ENCODE measurements around the gene GALNT17. TPM values are rescaled to one million over a fixed set of nuclear protein-coding genes. Genes with fewer than 3 reads are reported as not detected.
"Not testable (repeated sequence)": the region's sequence is repeated elsewhere in the genome, so short reads cannot be mapped to it uniquely, and the experiment has no call there.

Gene GALNT17
- total RNA-seq, 1 donor, result not detected

- no peak for DNase-seq (ENCODE audit: low read depth in 2 of 3, low spot score in 2 of 3)
Observed at GRCh38 chr7:71541707-71542353, 409.9 kb downstream of the GALNT17 start.

DNA sequence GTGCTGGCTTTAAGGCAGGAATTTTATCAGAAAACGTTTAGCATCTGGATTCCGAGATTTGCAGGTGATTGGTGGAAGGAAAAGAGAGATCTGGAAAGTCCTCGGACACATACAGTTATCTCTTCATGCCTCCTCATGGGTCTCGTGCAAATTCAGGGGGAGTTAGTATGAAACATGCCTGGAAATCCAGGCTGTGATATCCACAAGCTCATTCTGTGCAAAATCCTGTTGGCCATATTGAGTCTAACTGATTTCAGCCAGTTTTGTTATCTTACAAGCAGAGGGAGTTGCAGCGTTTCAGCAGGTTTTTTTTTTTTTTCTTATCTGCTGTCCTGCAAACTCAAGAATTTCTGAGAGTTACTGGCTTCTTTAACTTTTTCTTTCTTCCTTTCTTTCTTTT lies 411.5 kb downstream of the GALNT17 start:
- no peak for DNase-seq (ENCODE audit: low read depth in 2 of 3, low spot score in 2 of 3)

- no peak for DNase-seq (ENCODE audit: low read depth in 2 of 3, low spot score in 2 of 3)
Observed at GRCh38 chr7:71544816-71545215, 412.9 kb downstream of the GALNT17 start.

- no peak for DNase-seq (ENCODE audit: low read depth in 2 of 3, low spot score in 2 of 3)
Observed at GRCh38 chr7:71547426-71547825, 415.5 kb downstream of the GALNT17 start.

- DNase-seq (ENCODE audit: low read depth in 2 of 3, low spot score in 2 of 3), result no peak
Observed at GRCh38 chr7:71548746-71549145, 416.8 kb downstream of the GALNT17 start.

DNA sequence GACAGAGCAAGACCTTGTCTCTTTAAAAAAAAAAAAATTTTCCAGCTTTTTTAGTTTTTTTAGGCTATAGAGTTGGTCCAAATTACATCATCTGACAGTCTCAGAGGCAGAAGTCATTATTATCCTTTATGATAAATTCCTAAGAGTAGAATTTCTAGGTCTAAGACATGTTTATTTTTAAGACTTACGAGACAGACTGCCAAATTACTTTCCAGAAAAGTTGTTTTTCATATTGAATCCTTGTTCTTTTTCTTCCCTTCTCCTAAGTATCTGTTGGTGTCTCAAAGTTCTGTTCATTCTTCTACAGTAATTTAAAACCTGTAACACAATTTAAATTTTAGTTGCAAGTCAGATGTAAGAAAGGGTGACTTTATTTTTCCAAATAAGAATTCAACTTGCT lies 421.4 kb downstream of the GALNT17 start:
- no peak for DNase-seq (ENCODE audit: low read depth in 2 of 3, low spot score in 2 of 3)

GRCh38 chr7:71555758-71556157 lies 423.8 kb downstream of the GALNT17 start:
- no peak for DNase-seq (ENCODE audit: low read depth in 2 of 3, low spot score in 2 of 3)

DNA sequence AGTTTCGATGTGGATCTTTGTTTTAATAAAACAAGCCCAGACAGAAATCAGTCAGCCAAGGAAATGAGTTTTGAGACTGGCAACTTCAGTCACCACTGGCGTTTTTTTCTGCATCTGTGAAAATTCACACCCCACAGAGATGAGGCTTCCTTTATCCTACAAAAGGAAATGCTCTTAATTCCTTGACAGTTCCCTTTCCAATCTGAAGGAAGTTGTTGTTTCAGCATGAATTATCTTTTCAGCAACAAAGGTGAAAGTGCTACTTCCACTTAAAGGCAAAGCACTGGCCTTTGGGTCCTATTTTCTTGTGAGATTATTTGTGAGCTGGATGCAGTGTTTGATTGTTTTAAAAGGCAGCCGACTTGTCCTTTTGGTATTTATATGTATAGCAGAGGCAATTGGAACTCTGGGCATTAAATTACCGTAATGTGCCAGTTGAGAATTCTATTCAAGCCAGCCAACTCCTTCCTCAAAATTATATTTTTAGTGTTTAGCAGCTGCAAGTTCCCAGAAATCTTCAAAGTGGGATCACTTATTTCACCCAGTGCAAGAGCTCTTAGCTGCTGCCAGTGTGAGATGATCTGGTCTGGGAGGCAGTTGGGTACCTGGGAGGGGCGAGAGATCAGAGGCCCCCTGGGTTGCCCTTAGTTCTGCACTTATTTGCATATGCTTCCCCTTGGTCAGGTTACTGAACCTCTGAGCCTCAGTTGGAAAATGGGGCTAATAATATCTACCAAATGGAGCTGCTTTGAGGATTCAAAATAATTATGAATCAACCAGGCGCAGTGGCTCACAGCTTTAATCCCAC lies 427.1 kb downstream of the GALNT17 start:
- DNase-seq (ENCODE audit: low read depth in 2 of 3, low spot score in 2 of 3), result no peak

DNA sequence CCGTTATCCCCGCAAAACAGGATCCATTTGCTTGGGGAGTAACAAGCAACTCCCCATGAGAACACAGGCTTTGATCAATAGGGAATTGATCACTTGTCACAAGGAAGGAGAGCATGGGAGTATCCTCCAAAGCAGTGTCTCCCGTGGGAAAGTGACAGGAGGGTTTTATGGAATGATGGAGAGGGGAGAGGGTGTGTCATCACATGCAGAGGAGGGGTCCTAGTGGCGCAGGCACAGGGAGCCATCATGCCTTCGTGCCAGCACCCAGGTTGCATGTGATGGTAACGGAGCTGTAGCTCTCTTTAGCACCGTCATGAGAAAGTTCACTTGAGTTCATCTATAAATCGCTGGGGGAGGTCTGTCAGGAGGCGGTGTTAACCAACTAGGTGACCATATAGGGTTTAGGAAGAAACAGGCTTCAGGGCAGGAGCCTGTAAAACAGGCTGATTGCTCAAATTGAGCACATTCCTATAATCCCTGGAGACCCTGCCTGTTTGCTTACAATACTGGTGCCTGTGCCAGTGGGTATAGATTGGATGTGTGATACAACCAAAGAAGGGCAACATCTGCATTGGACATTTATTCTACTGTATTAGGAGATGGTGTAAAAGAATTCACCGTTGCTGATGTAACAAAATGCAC lies 428.5 kb downstream of the GALNT17 start:
- no peak for DNase-seq (ENCODE audit: low read depth in 2 of 3, low spot score in 2 of 3)

DNA sequence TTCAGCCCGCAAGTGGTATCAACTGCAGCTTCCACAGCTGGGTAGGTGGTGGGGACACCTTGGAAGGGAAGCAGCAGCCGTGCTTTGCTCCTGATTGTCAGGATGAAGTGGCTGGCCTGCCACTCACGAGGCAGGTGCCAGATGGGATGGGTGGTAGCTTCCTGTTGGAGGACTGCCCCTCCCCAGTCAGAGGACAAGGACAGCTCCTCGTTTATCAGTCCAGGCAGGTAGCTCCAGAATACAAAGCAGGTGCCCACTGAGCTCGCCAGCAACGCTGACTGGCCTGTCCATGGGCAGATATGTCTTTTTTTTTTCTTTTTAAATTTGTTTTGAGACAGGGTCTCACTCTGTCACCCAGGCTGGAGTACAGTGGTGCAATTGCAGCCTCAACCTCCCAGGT lies 431.3 kb downstream of the GALNT17 start:
- DNase-seq (ENCODE audit: low read depth in 2 of 3, low spot score in 2 of 3), result no peak

DNA sequence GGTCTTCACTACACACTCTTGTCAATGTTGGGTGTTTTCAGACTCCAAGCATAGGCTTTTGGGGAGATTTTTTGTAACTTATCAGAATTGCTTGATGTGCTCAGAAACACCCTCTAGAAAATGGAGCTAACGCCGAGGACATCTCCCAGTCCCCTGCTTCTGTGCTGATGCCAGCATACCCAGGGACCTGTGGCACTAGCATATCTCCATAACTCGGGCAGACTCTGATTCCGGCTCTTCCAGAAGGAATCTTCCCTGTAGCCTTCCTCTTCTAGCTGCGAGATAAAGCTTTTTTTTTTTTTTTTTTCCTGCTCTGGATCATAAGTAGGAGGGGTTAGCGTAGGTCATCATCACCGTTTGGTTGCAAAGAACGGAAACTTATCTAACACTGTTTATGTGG lies 434.4 kb downstream of the GALNT17 start:
- no peak for DNase-seq (ENCODE audit: low read depth in 2 of 3, low spot score in 2 of 3)

DNA sequence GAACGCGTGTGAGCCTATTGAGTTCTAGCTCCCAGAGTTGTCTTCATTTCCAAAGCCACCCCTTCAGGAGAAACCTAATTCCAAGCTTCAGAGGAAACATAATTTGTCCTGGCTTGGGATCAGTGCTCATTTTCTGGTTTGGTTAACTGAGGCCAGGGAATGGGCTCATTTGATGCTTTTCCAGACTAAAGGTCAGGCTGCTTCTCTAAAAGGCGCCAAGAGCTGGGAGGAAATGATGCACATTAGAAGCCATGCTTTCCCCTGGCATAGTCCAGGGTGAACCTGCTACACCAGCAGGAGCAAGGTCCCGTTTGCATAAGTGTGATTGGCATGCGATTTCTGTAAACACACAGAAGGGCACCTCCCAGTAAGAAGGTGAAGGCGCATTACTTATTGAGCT lies 435.0 kb downstream of the GALNT17 start:
- no peak for DNase-seq (ENCODE audit: low read depth in 2 of 3, low spot score in 2 of 3)

GRCh38 chr7:71574153-71574860 lies 442.4 kb downstream of the GALNT17 start:
- DNase-seq (ENCODE audit: low read depth in 2 of 3, low spot score in 2 of 3), result no peak

GRCh38 chr7:71580027-71580426 lies 448.1 kb downstream of the GALNT17 start:
- DNase-seq (ENCODE audit: low read depth in 2 of 3, low spot score in 2 of 3), result no peak

DNA sequence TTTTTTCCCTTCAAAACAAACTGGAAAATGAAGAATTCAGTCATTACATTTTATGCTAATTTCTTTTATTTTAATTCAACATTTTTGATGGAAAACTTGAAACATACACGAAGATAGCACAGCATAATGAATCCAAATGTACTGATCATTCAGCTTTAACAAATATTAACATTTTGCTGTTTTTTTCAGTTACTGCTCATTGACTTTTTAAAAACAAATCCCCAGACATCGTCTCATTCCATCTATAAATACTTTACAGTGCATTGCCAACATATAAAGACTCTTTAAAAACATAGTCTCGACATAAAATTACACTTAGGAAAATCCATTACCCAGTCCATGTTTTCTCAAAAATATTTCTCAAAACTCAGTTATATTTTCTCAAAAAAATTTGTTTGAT lies 452.3 kb downstream of the GALNT17 start:
- no peak for DNase-seq (ENCODE audit: low read depth in 2 of 3, low spot score in 2 of 3)

DNA sequence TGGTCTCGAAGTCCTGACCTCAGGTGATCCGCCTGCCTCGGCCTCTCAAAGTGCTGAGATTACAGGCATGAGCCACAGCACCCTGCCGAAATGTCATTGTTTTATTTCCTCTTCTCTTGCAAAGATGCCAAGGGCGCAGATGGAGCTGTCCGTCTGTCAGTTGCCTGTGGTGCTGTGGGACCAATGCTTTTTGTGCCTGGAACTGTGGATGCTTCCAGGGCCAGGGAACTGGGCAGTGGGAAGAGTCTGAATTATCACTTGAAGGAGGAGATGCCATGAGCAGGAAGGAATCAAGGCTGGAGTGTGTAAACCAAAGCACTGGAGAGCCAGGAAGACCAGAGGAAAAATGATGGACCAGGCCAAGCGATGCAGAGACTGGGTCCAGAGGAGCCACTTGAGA lies 459.9 kb downstream of the GALNT17 start:
- DNase-seq (ENCODE audit: low read depth in 2 of 3, low spot score in 2 of 3), result no peak

DNA sequence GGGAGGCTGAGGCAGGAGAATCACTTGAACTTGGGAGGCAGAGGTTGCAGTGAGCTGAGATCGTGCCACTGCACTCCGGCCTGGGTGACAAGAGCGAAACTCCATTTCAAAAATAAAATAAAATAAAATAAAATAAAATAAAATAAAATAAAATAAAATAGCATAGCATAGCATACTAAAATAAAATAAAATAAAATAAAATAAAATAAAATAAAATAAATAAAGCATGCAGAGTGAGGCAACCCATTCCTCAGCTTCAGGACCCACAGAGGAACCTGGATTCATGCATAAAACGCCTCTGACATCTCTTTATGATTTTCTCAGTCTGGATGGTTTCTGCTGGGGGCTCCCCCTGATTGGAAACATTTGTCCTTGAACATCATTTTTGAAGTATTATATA lies 460.4 kb downstream of the GALNT17 start:
- DNase-seq (ENCODE audit: low read depth in 2 of 3, low spot score in 2 of 3), result not testable (repeated sequence)

DNA sequence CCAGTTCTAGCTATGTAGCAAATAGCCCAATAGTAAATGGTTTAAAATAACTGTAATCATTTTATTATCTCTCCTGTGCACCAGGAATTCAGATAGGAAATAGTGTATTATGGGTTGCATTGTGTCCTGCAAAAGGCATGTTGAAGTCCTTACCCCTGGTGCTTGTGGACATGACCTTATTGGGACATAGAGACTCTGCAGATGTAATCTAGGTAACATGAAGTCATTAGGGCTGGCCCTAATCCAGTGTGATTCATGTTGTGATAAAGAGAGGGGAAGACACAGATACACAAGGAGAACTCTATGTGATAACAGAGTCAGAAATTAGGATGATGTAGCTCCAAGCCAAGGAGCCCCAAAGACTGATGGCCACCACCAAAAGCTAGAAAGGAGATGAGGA lies 462.8 kb downstream of the GALNT17 start:
- DNase-seq (ENCODE audit: low read depth in 2 of 3, low spot score in 2 of 3), result no peak

DNA sequence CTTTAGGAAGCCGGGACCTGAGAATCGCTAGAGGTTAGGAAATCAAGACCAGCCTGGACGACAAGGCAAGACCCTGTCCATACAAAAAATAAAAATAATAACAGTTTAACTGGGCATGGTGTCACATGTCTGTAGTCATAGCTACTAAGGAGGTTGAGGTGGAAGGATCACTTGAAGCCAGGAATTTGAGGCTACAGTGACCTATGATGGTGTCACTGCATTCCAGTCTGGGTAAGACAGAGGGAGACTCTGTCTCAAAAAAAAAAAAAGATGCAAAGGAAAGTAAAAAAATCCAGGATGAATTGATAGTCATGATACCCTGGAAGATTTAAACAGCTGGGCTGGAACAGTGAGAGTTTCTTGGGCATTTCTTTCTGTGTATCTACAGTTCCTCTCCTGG lies 463.2 kb downstream of the GALNT17 start:
- no peak for DNase-seq (ENCODE audit: low read depth in 2 of 3, low spot score in 2 of 3)

- no peak for DNase-seq (ENCODE audit: low read depth in 2 of 3, low spot score in 2 of 3)
Observed at GRCh38 chr7:71598553-71598952, 466.6 kb downstream of the GALNT17 start.

DNA sequence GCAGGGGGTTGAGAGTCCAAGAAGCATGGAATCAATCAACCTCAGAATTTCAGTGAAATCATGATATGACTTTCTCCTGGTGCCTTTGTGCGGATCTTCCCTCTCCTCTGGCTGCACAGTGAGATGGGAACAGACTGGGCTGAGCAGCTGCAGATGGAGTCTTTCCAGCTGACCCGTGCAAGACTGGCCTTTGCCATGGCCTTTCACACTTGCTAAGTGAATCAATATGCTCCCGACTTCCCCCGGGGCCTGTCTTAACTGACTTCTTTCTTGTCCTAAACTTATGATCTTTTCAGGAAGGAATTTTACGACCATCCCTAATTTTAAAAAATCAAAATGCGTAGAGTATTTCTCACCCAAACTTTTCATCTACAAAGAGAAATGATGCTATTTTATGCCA lies 469.9 kb downstream of the GALNT17 start:
- DNase-seq (ENCODE audit: low read depth in 2 of 3, low spot score in 2 of 3), result no peak

Data from hematopoietic multipotent progenitor cell (in vitro differentiated cells).